Astrocyte (in vitro differentiated cells and primary cell): ENCODE results near the gene KDM3B. TPM values are rescaled to one million over a fixed set of nuclear protein-coding genes. Genes with fewer than 3 reads are reported as not detected.
A peak's percentile ranks its signal among the peaks of the same experiment; 100 is the strongest.

Experiments used
- DNase-seq: peaks from one replicate; pipeline ENCODE4 v3.0.0-alpha.2; 2010; ENCODE audit warnings: low read depth
- FAIRE-seq: peaks from 2 replicates; lab custom pipeline; 2011; peaks lifted over from hg19 to GRCh38; lab: Jason Lieb, UNC
- H2AFZ ChIP-seq: 2 replicates; pipeline ENCODE4 v1.6.0; 2012; ENCODE audit warnings: low read depth, low read length, inconsistent platforms
- H3K27ac ChIP-seq: 2 replicates; pipeline ENCODE4 v1.5.1; 2011; ENCODE audit warnings: low read depth, low read length, inconsistent platforms
- H3K27me3 ChIP-seq: 2 replicates; pipeline ENCODE4 v1.6.0; 2011; ENCODE audit warnings: low read length, inconsistent platforms; ENCODE audit not compliant: insufficient read depth
- H3K36me3 ChIP-seq: 2 replicates; pipeline ENCODE4 v1.5.1; 2011; ENCODE audit warnings: low read length, inconsistent platforms; ENCODE audit not compliant: insufficient read depth
- H3K4me1 ChIP-seq: 2 replicates; pipeline ENCODE4 v1.5.1; 2011; ENCODE audit warnings: low read length, inconsistent platforms; ENCODE audit not compliant: insufficient read depth
- H3K4me2 ChIP-seq: 2 replicates; pipeline ENCODE4 v1.6.0; 2012; ENCODE audit warnings: low read length, inconsistent platforms
- H3K4me3 ChIP-seq: 2 replicates; pipeline ENCODE4 v1.5.1; 2011; ENCODE audit warnings: low read depth, mild to moderate bottlenecking, low read length, inconsistent platforms; ENCODE audit not compliant: insufficient read depth
- H3K79me2 ChIP-seq: 2 replicates; pipeline ENCODE4 v1.6.0; 2012; ENCODE audit warnings: mild to moderate bottlenecking, low read length, inconsistent platforms; ENCODE audit not compliant: insufficient read depth
- H3K9ac ChIP-seq: 2 replicates; pipeline ENCODE4 v1.6.0; 2012; ENCODE audit warnings: mild to moderate bottlenecking, low read length, inconsistent platforms
- H3K9me3 ChIP-seq: 2 replicates; pipeline ENCODE4 v1.5.1; 2012; ENCODE audit warnings: low read depth, mild to moderate bottlenecking, low read length, inconsistent platforms; ENCODE audit not compliant: insufficient read depth
- H4K20me1 ChIP-seq: 2 replicates; pipeline ENCODE4 v1.6.0; 2012; ENCODE audit warnings: low read length, inconsistent platforms; ENCODE audit not compliant: insufficient read depth
- H3K27ac Mint-ChIP-seq: one replicate; pipeline ENCODE4 v1.8.0; 2021; ENCODE audit warnings: mild to moderate bottlenecking, mixed read lengths; ENCODE audit not compliant: unreplicated experiment
- H3K27me3 Mint-ChIP-seq: one replicate; pipeline ENCODE4 v1.8.0; 2021; ENCODE audit warnings: low read depth, mixed read lengths; ENCODE audit not compliant: unreplicated experiment
- H3K36me3 Mint-ChIP-seq: one replicate; pipeline ENCODE4 v1.8.0; 2021; ENCODE audit warnings: low read depth, mixed read lengths; ENCODE audit not compliant: unreplicated experiment
- H3K4me1 Mint-ChIP-seq: one replicate; pipeline ENCODE4 v1.8.0; 2021; ENCODE audit warnings: low read depth, mixed read lengths; ENCODE audit not compliant: unreplicated experiment
- H3K4me3 Mint-ChIP-seq: one replicate; pipeline ENCODE4 v1.8.0; 2021; ENCODE audit warnings: mild to moderate bottlenecking, moderate library complexity, mixed read lengths; ENCODE audit not compliant: unreplicated experiment
- H3K9me3 Mint-ChIP-seq: one replicate; pipeline ENCODE4 v1.8.0; 2021; ENCODE audit warnings: mild to moderate bottlenecking, mixed read lengths; ENCODE audit not compliant: unreplicated experiment
- CTCF ChIP-seq: IDR thresholded peaks from 2 replicates; pipeline ENCODE4 v1.5.1; 2011; ENCODE audit warnings: low read depth, mild to moderate bottlenecking, inconsistent platforms, low read length, moderate library complexity; ENCODE audit not compliant: insufficient read depth
- EZH2 ChIP-seq: IDR thresholded peaks from 2 replicates; pipeline ENCODE4 v1.6.1; 2012; ENCODE audit warnings: mild to moderate bottlenecking, low read length, inconsistent platforms; ENCODE audit not compliant: insufficient read depth
- total RNA-seq: library from RNA; stranded (reverse); gene quantifications from 2 replicates; pipeline ENCODE4 v1.2.1, GENCODE V29; 2021

KDM3B gene
- total RNA-seq, 1 donor from 2014 or later = 48.6 TPM

GRCh38 chr5:138461343-138462125, 109.0 kb downstream of the KDM3B start:
- peaks cover 2% of the 10 kb centered on the region for H3K36me3 Mint-ChIP-seq
- H3K27ac Mint-ChIP-seq = no peak overlapping the region
- H3K27me3 Mint-ChIP-seq = peaks cover 18% of the 10 kb centered on the region
- Histone ChIP-seq H3K79me2 (peaks cover 13% of the 10 kb centered on the region), H3K4me2 (no peak overlapping the region), H3K9ac (no peak overlapping the region), H3K27me3 (no peaks in the 10 kb centered on the region), H3K27ac (no peak overlapping the region), H4K20me1 (peaks cover 11% of the 10 kb centered on the region), H3K36me3 (no peaks in the 10 kb centered on the region), H2AFZ (peak overlapping the region; percentile 1), H3K4me1 (peaks cover 11% of the 10 kb centered on the region), H3K9me3 (no peaks in the 10 kb centered on the region), H3K4me3 (no peak overlapping the region)
- no peaks in the 10 kb centered on the region for H3K9me3 Mint-ChIP-seq
- H3K4me3 Mint-ChIP-seq = no peak overlapping the region
- peak; percentile 65 for DNase-seq
- peak; percentile 39 for FAIRE-seq
- TF ChIP-seq EZH2 = no peak
- TF ChIP-seq CTCF = no peak
- H3K4me1 Mint-ChIP-seq = peaks cover 13% of the 10 kb centered on the region

- peaks cover 14% of the 10 kb centered on the region for H3K27me3 Mint-ChIP-seq
- peaks cover 14% of the 10 kb centered on the region for H3K36me3 ChIP-seq
- H3K4me3 Mint-ChIP-seq = peak overlapping the region; percentile 83
- no peaks in the 10 kb centered on the region for H3K27me3 ChIP-seq
- peaks cover 3% of the 10 kb centered on the region for H3K9me3 Mint-ChIP-seq
- H3K4me1 Mint-ChIP-seq = peaks cover 16% of the 10 kb centered on the region
- FAIRE-seq = no peak
- peaks cover 27% of the 10 kb centered on the region for H3K4me1 ChIP-seq
- H3K79me2 ChIP-seq = peaks cover 31% of the 10 kb centered on the region
- peaks cover 31% of the 10 kb centered on the region for H4K20me1 ChIP-seq
- DNase-seq = no peak
- peak overlapping the region; percentile 84 for H3K27ac ChIP-seq
- peak overlapping the region; percentile 97 for H3K4me2 ChIP-seq
- no peaks in the 10 kb centered on the region for H3K9me3 ChIP-seq
- H3K9ac ChIP-seq = peak overlapping the region; percentile 93
- H3K36me3 Mint-ChIP-seq = peaks cover 16% of the 10 kb centered on the region
- peak overlapping the region; percentile 90 for H3K27ac Mint-ChIP-seq
- TF ChIP-seq CTCF = no peak
- H3K4me3 ChIP-seq = peak overlapping the region; percentile 94
- H2AFZ ChIP-seq = peak overlapping the region; percentile 73
Measured at GRCh38 chr5:138463419-138464007, 111.0 kb downstream of the KDM3B start.

- Histone ChIP-seq H4K20me1 (peaks cover 36% of the 10 kb centered on the region), H2AFZ (peak overlapping the region; percentile 78), H3K4me3 (peak overlapping the region; percentile 94), H3K9me3 (no peaks in the 10 kb centered on the region), H3K9ac (peak overlapping the region; percentile 93), H3K4me1 (peaks cover 27% of the 10 kb centered on the region), H3K79me2 (peaks cover 31% of the 10 kb centered on the region), H3K27ac (peak overlapping the region; percentile 90), H3K4me2 (peak overlapping the region; percentile 97), H3K27me3 (no peaks in the 10 kb centered on the region), H3K36me3 (peaks cover 19% of the 10 kb centered on the region)
- H3K4me3 Mint-ChIP-seq = peak overlapping the region; percentile 84
- peak; percentile 84 for DNase-seq
- FAIRE-seq = no peak
- peaks cover 13% of the 10 kb centered on the region for H3K27me3 Mint-ChIP-seq
- TF ChIP-seq CTCF (peak; percentile 46), EZH2 (no peak)
- H3K4me1 Mint-ChIP-seq = peaks cover 14% of the 10 kb centered on the region
- H3K27ac Mint-ChIP-seq = peak overlapping the region; percentile 92
- H3K36me3 Mint-ChIP-seq = peaks cover 19% of the 10 kb centered on the region
- H3K9me3 Mint-ChIP-seq = peaks cover 3% of the 10 kb centered on the region
Measured at GRCh38 chr5:138464008-138464387, 111.5 kb downstream of the KDM3B start.
